HG02798 (cell line): Measurements from ENCODE around the gene WFDC13.
"Not testable (repeated sequence)": the region's sequence is repeated elsewhere in the genome, so short reads cannot be mapped to it uniquely, and the experiment has no call there.

Experiments
- ATAC-seq: cut with Tn5 transposase; IDR thresholded peaks from one replicate; pipeline ENCODE4 v1.9.1; 2021; ENCODE audit warnings: mild to moderate bottlenecking; ENCODE audit not compliant: unreplicated experiment, poor library complexity

The WFDC13 gene

GRCh38 chr20:45701873-45702272 lies at the start of gene WFDC13:
WFDC13 (plus strand) TSS chr20:45702038; CDS start chr20:45702124, 86 bp downstream.
- ATAC-seq = no peak

GRCh38 chr20:45657038-45657437 lies 44.8 kb upstream of the WFDC13 start:
- ATAC-seq = not testable (repeated sequence)

GRCh38 chr20:45670139-45670538 lies 31.7 kb upstream of the WFDC13 start, which contains the start of gene WFDC11:
WFDC11 (minus strand) TSS chr20:45670239; CDS start chr20:45650600, 19,639 bp downstream.
- no peak for ATAC-seq

GRCh38 chr20:45672765-45673164 lies 29.1 kb upstream of the WFDC13 start:
- no peak for ATAC-seq

- ATAC-seq = no peak
These were observed 22.2 kb upstream of the WFDC13 start for GRCh38 chr20:45679650-45680049.

- no peak for ATAC-seq
These were observed 15.9 kb upstream of the WFDC13 start for GRCh38 chr20:45685896-45686295.

- not testable (repeated sequence) for ATAC-seq
These were observed 8.5 kb upstream of the WFDC13 start for GRCh38 chr20:45693346-45693745.

GRCh38 chr20:45695496-45695895 lies 6.3 kb upstream of the WFDC13 start:
- ATAC-seq = no peak

- ATAC-seq = no peak
These were observed 734 bp upstream of the WFDC13 start for GRCh38 chr20:45701104-45701503.

GRCh38 chr20:45704969-45705637 lies 3.3 kb downstream of the WFDC13 start, which contains the start of gene WFDC10B:
WFDC10B (minus strand) TSS chr20:45705019; CDS start chr20:45685992, 19,027 bp downstream.
- no peak for ATAC-seq

- ATAC-seq = not testable (repeated sequence)
These were observed 14.4 kb downstream of the WFDC13 start for GRCh38 chr20:45716141-45716688.

GRCh38 chr20:45722047-45722446 lies 20.2 kb downstream of the WFDC13 start, which contains the start of gene SPINT4:
SPINT4 (plus strand) TSS chr20:45722347; CDS start chr20:45722368, 21 bp downstream.
- ATAC-seq = no peak

- ATAC-seq = no peak
These were observed 23.3 kb downstream of the WFDC13 start for GRCh38 chr20:45725134-45725533.

- ATAC-seq = no peak
These were observed 25.2 kb downstream of the WFDC13 start for GRCh38 chr20:45727044-45727443.

- ATAC-seq = no peak
These were observed 30.4 kb downstream of the WFDC13 start for GRCh38 chr20:45732199-45732598.

GRCh38 chr20:45735552-45735951 lies 33.7 kb downstream of the WFDC13 start:
- ATAC-seq = no peak

GRCh38 chr20:45735988-45736387 lies 34.1 kb downstream of the WFDC13 start:
- ATAC-seq = no peak

GRCh38 chr20:45742596-45742995 lies 40.8 kb downstream of the WFDC13 start:
- ATAC-seq = no peak

GRCh38 chr20:45745015-45745414 lies 43.2 kb downstream of the WFDC13 start:
- no peak for ATAC-seq

- ATAC-seq = no peak
These were observed 49.9 kb downstream of the WFDC13 start for GRCh38 chr20:45751721-45752120.

- ATAC-seq = no peak
These were observed 50.9 kb downstream of the WFDC13 start for GRCh38 chr20:45752746-45753145.

- no peak for ATAC-seq
These were observed 56.3 kb downstream of the WFDC13 start for GRCh38 chr20:45758096-45758495.
